Measurements from ENCODE around the gene ACTL10. TPM values are rescaled to one million over a fixed set of nuclear protein-coding genes. Genes with fewer than 3 reads are reported as not detected.

The ACTL10 gene
- total and polyA plus RNA-seq, 7 donors: 0.04 to 0.74 (median 0.39) TPM; not detected in 1

GRCh38 chr20:33703498-33704137, 36.9 kb downstream of the ACTL10 start:
- no peaks in the 10 kb centered on the region for H3K4me1 ChIP-seq
- no peak overlapping the region for H3K27ac ChIP-seq
- WGBS, 3 donors: 87 to 94% (median 90%) methylated on average over 8 of the region's 8 CpGs
- H3K9me3 ChIP-seq: no peaks in the 10 kb centered on the region
- DNase-seq (no peak), ATAC-seq (no peak)
- TF ChIP-seq CTCF (IDR thresholded peaks at IDR 0.05): no peak
- H3K4me3 ChIP-seq: no peak overlapping the region
- intact Hi-C loops (cut with DNase I): no loop called here
- no peaks in the 10 kb centered on the region for H3K27me3 ChIP-seq (ENCODE audit: insufficient read depth in 3 of 3, low read length in 2 of 3)
- peaks cover 0 to 24% of the 10 kb centered on the region in 2 donors for H3K36me3 ChIP-seq (ENCODE audit: insufficient read depth in 1 of 2, low read depth in 1 of 2)

- H3K27ac ChIP-seq: no peak overlapping the region
- no peak for TF ChIP-seq CTCF (IDR thresholded peaks at IDR 0.05)
- H3K4me3 ChIP-seq: no peak overlapping the region
- no peak for ATAC-seq
- DNase-seq: no peak
- no peaks in the 10 kb centered on the region for H3K9me3 ChIP-seq
- intact Hi-C loops (cut with DNase I): no loop called here
- no peaks in the 10 kb centered on the region for H3K27me3 ChIP-seq (ENCODE audit: insufficient read depth in 3 of 3, low read length in 2 of 3)
- no peaks in the 10 kb centered on the region for H3K4me1 ChIP-seq
- 92 to 95% (median 95%) methylated on average over 11 of the region's 11 CpGs for WGBS, 3 donors
- H3K36me3 ChIP-seq (ENCODE audit: insufficient read depth in 1 of 2, low read depth in 1 of 2): peaks cover 0 to 25% of the 10 kb centered on the region in 2 donors
Observed at GRCh38 chr20:33704197-33704924, 37.6 kb downstream of the ACTL10 start.

GRCh38 chr20:33707668-33708067, 40.9 kb downstream of the ACTL10 start:
- DNase-seq (no peak), ATAC-seq (no peak)
- WGBS, 3 donors: 91 to 92% (median 92%) methylated on average over 11 of the region's 11 CpGs
- H3K9me3 ChIP-seq: no peaks in the 10 kb centered on the region
- H3K27ac ChIP-seq: no peak overlapping the region
- H3K27me3 ChIP-seq (ENCODE audit: insufficient read depth in 3 of 3, low read length in 2 of 3): no peaks in the 10 kb centered on the region
- H3K36me3 ChIP-seq (ENCODE audit: insufficient read depth in 1 of 2, low read depth in 1 of 2): peaks cover 0 to 47% of the 10 kb centered on the region in 2 donors
- no peaks in the 10 kb centered on the region for H3K4me1 ChIP-seq
- intact Hi-C loops (cut with DNase I): no loop called here
- no peak overlapping the region for H3K4me3 ChIP-seq
- no peak for TF ChIP-seq CTCF (IDR thresholded peaks at IDR 0.05)

GRCh38 chr20:33709398-33709797, 42.7 kb downstream of the ACTL10 start:
- Histone ChIP-seq H3K36me3 (ENCODE audit: insufficient read depth in 1 of 2, low read depth in 1 of 2) (peaks cover 0 to 65% of the 10 kb centered on the region in 2 donors), H3K9me3 (no peaks in the 10 kb centered on the region), H3K4me3 (no peak overlapping the region), H3K4me1 (no peaks in the 10 kb centered on the region), H3K27ac (no peak overlapping the region), H3K27me3 (ENCODE audit: insufficient read depth in 3 of 3, low read length in 2 of 3) (no peaks in the 10 kb centered on the region)
- no peak for TF ChIP-seq CTCF (IDR thresholded peaks at IDR 0.05)
- WGBS, 3 donors: 82 to 90% (median 86%) methylated on average over 2 of the region's 2 CpGs
- no peak for ATAC-seq
- no peak for DNase-seq
- intact Hi-C loops (cut with DNase I): no loop called here

Data from psoas muscle (tissue), 8 donors.